Pulmonary artery endothelial cell (primary cell): ENCODE results near the gene FNDC10. TPM values are rescaled to one million over a fixed set of nuclear protein-coding genes. Genes with fewer than 3 reads are reported as not detected.
"Not testable (repeated sequence)": the region's sequence is repeated elsewhere in the genome, so short reads cannot be mapped to it uniquely, and the experiment has no call there.

Source experiments
- DNase-seq: peaks from one replicate; pipeline ENCODE4 v3.0.0-alpha.2; 2011; ENCODE audit warnings: low read depth, low spot score
- total RNA-seq: library from RNA; depleted of rRNA; stranded (reverse); fragments of >200 nt; gene quantifications from 2 replicates; pipeline ENCODE4 v1.2.3, GENCODE V29; 2014

FNDC10 gene
- total RNA-seq, 1 donor from 2014 or later, result 0.33 TPM

DNA sequence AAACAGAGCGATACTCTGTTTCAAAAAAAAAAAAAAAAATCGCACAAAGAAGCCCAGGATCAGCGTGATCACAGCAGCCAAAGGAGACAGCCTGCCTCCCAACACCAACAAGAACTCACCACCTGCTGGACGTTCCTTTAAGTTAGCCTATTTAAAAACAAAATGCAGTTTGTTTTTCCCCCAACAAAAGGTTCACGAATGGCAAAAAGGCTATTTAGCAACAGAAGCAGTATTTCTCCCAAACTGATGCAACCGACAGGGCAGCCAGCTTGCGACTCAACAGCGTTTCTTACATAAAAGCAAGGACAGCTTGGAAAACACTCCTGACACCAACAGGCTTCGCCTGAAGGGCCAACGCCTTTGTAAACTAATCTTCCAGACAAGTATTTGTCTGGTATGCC, 32.0 kb downstream of the FNDC10 start:
- DNase-seq, result no peak

GRCh38 chr1:1567152-1567875, 32.6 kb downstream of the FNDC10 start:
- DNase-seq, result no peak

DNA sequence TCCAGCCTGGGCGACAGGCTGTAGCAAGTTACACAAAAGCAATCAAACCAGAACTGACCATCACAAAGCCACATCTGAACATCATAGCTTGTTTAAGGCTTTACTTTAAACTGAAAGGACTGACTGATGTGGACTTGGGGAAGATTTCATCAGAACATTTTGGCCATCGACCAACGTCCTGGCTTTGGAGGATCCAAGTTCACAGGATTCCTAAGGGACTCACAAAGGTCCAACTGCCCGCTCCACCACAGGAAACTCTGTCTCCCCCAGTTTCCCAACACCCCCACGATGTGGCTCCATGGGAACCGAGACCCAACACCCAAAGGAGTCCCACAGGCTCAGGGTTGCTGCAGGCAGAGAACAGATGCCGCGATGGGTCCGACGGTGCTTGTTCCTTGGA, 34.6 kb downstream of the FNDC10 start:
- no peak for DNase-seq

GRCh38 chr1:1564268-1564667, 35.7 kb downstream of the FNDC10 start:
- no peak for DNase-seq

DNA sequence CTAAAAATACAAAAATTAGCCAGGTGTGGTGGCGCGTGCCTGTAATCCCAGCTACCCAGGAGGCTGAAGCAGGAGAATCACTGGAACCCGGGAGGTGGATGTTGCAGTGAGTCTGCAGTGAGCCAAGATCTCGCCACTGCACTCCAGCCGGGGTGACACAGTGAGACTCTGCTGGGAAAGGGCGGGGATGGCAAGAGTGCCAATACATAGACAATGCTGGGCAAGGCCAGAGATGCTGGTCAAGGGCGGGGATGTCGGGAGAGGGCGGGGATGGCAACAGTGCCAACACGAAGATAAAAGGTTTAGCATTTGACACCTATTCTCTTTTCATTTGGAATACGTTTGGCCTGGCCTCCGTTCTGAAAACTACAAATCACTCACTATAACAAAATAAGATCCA, 36.2 kb downstream of the FNDC10 start:
- DNase-seq, result no peak

DNA sequence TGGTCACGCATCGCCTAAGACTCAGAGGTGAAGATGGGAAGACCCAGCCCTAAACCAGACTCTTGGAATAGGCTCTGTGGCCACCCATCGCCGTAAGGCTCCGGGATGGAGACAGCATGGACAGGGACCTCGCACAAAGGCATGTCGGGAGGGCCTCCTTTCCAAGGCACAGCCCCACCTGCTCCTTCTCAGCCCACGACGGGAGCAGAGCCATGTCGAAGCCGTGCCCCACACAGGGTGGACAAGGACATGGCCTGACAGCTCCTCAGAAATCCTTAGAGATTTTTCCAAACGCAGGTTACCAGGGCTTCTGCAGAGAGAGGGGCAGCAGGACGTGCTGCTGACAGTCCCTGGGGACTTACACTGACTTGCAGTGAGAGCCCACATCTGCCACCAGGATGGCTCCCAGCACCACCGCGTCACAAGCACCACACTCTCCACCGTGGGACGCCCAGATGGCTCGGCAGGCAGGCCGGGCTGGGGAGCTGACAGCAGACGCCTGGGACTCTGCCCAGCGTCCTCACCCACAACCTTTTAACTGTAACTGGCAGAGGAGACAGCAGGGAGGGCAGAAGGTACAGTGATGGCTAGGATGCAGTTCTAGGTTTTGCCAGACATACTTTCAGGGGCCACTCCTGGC, 37.3 kb downstream of the FNDC10 start:
- DNase-seq, result no peak

DNA sequence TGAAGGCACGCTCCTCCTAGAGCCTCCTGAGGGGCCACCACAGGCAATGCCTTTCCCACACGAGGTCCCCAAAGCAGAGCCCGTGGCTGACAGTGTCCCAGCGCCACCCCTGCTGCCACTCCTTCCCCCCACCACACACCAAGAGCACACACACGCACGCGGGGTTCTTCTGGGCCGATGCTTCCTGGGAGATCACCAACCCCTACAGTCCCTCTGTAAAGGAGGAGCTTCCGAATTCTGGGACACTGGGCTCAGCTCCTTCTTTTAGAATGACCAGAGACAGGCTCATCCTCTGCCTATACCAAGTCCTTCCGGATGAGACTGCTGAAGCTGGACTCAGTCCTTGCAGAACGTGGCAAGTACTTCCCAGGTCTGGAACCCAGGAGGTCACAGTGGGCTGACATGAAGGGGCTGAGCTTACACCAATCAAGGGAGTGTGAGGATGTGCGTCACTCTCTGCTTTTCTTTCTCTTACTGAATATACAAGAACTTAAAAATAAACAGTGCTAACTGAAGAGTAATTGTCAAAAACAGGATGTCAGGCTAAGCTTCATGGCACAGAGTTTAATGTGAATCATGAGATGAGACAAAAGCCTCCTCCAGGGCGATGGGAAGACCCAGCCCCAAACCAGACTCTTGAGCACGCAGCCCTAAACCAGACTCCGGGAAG, 38.0 kb downstream of the FNDC10 start:
- DNase-seq, result no peak

DNA sequence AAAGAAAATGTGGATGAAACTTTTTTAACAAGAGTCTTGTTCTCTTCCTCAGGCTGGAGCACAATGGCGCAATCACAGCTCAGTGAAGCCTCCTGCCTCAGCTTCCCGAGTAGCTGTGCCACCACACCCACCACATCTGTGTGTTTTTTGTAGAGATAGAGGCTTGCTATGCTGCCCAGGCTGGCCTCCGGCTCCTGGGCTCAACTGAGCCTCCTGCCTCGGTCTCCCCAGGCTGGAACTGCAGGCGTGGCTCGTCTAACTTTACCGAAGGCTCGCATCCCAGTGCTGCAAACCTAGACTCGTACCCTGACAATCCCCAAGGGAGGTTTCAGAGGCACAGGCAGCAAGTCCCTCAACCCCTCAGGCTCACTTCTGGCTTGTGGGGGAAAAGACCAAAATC, 39.8 kb downstream of the FNDC10 start:
- no peak for DNase-seq

DNA sequence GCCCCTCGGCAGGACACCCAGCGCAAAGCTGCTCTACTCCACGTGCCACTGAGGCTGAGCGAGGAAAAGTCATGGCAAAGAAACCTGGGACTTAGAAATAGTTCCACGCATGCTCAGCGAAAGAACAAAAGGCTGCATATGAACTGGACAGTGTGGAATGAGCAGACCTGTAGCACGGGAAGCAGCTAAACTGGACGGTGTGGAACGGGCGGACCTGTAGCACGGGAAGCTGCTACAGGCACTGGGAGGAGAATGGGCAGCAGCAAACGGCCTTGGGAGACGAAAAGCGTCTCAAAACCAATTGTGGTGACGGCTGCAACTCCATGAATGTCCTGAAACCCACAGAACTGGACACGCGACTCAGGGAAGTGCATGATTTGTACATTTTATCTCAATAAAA, 40.9 kb downstream of the FNDC10 start:
- DNase-seq, result no peak

GRCh38 chr1:1558591-1558990, 41.3 kb downstream of the FNDC10 start:
- DNase-seq, result no peak

DNA sequence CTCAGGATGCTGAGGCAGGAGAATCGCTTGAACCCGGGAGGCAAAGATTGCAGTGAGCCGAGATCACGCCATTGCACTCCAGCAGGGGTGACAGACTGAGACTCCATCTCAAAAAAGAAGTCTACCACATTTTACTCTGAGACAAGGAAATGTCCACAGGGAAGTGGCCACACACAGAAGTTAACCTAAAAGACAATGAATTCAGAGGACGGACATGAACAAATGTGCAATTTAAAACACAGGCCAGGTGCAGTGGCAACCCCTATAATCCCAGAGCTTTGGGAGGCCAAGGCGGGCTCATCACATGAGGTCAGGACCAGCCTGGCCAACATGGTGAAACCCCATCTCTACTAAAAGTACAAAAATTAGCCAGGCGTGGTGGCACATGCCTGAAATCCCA, 42.2 kb downstream of the FNDC10 start:
- not testable (repeated sequence) for DNase-seq

DNA sequence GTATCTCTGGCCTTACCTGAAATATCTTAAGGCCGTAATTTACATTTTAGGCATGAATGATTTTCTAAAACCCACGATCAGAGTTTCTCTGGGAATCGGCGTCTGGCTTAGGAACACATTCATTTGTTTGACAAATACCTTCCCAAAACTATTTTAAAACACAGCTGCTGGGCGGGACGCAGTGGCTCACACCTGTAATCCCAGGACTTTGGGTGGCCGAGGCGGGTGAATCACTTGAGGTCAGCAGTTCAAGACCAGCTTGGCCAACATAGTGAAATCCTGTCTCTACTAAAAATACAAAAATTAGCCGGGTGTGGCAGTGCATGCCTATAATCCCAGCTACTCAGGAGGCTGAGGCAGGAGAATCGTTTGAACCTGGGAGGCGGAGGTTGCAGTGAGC, 43.0 kb downstream of the FNDC10 start:
- DNase-seq, result not testable (repeated sequence)

DNA sequence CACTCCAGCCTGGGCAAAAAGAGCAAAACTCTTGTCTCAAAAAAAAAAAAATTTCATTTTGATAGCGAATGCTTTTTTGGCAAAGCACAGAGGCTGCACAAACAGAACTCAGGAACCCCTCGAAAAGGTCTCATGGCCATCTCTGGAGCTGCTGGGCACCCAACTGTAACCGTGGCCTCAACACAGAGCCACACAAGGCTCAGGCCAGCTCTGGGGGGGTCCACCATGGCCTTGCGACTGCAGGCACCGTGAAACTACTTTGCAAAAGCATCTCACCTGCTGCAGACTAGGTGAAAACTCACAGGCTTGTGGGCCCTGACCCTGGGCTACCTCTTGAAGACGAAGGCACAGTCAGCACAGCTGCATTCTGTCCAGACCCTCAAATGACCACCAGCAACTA, 43.4 kb downstream of the FNDC10 start:
- no peak for DNase-seq

DNA sequence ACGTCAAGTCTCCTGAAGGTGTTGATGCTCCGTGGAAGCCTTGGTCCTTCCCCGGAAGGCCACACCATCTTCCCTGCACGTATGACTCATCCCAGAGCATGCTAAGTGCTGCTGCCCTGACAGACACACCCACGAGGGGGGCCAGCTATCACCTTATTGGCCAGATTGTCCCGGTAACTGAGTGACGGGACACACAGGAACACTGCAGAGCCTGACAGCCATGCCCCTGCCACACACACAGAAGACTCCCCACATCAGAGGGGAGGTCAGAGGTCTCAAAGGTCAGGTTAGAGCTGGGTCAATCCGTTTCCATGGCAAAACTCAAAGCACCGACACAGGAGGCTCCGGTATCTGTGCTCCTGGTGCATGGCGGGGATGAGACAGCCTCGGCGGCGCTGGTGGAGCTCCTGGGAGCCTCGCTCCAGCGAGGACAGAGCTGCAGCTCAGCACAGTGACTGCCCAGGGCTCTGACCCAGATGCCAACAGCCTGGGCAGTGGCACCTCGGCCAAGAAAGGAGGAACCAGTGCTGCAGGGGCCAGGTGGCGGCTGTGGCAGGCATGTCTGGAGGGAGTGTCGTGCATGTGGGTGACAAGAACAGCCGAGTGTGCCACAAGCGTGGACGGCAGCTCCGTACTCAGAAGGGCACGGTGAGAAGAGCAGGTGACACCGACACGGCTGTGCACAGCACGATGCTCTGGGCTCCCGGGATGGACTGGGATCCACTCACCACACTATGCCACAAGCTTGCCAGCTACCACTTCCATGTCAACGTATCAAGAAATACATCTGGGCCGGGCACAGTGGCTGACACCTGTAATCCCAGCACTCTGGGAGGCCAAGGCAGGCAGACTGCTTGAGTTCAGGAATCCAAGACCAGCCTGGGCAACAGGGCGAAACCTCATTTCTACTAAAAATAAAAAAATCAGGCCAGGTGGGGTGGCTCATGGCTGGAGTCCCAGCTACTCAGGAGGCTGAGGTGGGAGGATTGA, 44.7 kb downstream of the FNDC10 start:
- no peak for DNase-seq

DNA sequence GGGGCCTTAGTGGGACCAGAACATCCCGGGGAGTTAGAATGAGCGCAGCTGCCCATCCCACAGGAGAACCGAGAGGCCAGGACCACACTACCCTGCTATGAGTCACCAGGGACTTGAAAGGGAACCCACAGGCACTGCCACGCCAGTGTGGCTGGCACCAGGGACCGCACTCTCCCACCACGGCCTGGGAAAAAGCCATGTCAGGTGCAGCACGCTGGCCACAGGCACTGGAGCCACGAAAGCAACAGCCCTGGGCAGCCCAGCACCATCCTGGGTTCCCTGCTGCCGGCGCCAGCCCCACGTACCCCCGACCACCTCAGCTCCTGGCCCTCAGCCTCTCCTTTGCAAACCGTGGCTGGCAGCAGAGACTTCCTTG, 45.4 kb downstream of the FNDC10 start:
- no peak for DNase-seq

DNA sequence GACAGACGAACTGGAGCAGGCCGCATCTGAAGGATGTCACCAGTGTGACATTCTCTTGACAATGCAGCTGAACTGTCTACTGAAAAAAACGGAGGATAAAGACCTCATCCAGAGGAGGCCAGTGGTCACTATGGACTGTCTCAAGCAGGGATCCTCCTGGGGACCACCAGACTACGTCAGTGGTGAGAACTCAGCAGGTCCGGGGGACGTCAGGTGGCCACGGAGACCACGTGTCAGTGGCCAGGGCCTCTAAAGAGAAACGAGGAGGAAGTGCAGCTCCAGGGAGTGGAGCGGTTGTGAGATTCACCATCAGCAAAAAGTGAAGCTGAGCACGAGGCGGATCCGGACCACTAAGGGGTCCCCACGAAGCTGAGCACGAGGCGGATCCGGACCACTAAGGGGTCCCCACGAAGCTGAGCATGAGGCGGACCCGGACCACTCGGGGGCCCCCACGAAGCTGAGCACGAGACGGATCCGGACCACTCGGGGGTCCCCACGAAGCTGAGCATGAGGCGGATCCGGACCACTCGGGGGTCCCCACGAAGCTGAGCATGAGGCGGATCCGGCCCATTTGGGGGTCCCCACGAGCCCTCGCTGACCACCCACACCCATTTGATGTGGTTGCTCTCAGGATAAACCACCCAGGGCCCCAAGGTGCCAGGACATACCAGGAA, 46.0 kb downstream of the FNDC10 start:
- no peak for DNase-seq

- DNase-seq, result no peak
These were observed 47.7 kb downstream of the FNDC10 start for GRCh38 chr1:1552263-1552639.

- DNase-seq, result no peak
These were observed 48.2 kb downstream of the FNDC10 start for GRCh38 chr1:1551524-1552262.

GRCh38 chr1:1550591-1551432, 49.1 kb downstream of the FNDC10 start:
- no peak for DNase-seq
